ENCODE measurements around the gene OSBPL1A.

DNA sequence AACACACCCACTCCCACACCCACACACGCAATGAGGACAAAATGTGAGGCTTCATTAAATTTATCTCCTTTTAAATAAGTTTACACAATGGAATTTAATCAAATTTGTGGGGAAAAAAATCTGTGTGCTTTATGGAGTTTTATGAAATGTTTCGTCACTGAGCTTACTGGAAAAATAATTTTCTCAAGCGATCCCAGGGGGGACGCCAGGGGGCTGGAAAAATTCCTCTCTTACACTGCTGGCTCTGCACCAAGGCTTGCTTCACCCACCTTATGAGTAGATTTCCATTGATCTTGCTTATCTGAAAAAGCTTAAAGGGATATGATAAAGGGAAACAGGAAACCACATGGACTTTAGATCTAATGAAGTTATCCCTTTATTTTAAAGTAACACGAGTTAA is 163.3 kb downstream of the OSBPL1A start:
- TF ChIP-seq AR (CRISPR knock-in tag; IDR thresholded peaks at IDR 0.05) (no peak), SMAD4 (CRISPR knock-in tag; IDR thresholded peaks at IDR 0.05) (no peak), ZNF263 (CRISPR knock-in tag; IDR thresholded peaks at IDR 0.05; ENCODE audit: low read depth) (no peak)
- TF ChIP-seq, protein P1, sequence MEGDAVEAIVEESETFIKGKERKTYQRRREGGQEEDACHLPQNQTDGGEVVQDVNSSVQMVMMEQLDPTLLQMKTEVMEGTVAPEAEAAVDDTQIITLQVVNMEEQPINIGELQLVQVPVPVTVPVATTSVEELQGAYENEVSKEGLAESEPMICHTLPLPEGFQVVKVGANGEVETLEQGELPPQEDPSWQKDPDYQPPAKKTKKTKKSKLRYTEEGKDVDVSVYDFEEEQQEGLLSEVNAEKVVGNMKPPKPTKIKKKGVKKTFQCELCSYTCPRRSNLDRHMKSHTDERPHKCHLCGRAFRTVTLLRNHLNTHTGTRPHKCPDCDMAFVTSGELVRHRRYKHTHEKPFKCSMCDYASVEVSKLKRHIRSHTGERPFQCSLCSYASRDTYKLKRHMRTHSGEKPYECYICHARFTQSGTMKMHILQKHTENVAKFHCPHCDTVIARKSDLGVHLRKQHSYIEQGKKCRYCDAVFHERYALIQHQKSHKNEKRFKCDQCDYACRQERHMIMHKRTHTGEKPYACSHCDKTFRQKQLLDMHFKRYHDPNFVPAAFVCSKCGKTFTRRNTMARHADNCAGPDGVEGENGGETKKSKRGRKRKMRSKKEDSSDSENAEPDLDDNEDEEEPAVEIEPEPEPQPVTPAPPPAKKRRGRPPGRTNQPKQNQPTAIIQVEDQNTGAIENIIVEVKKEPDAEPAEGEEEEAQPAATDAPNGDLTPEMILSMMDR (IDR thresholded peaks at IDR 0.05) = no peak
- TF ChIP-seq, protein P2, sequence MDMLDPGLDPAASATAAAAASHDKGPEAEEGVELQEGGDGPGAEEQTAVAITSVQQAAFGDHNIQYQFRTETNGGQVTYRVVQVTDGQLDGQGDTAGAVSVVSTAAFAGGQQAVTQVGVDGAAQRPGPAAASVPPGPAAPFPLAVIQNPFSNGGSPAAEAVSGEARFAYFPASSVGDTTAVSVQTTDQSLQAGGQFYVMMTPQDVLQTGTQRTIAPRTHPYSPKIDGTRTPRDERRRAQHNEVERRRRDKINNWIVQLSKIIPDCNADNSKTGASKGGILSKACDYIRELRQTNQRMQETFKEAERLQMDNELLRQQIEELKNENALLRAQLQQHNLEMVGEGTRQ (CRISPR knock-in tag; IDR thresholded peaks at IDR 0.05) = no peak
- TF ChIP-seq, protein P3, sequence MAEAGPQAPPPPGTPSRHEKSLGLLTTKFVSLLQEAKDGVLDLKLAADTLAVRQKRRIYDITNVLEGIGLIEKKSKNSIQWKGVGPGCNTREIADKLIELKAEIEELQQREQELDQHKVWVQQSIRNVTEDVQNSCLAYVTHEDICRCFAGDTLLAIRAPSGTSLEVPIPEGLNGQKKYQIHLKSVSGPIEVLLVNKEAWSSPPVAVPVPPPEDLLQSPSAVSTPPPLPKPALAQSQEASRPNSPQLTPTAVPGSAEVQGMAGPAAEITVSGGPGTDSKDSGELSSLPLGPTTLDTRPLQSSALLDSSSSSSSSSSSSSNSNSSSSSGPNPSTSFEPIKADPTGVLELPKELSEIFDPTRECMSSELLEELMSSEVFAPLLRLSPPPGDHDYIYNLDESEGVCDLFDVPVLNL (CRISPR knock-in tag; IDR thresholded peaks at IDR 0.05; ENCODE audit: borderline replicate concordance, low read depth) = no peak

All from WTC11 (cell line).